ENCODE measurements around the gene ARHGEF4.

- TF ChIP-seq CTCF (IDR thresholded peaks at IDR 0.05) (no peak), EP300 (IDR thresholded peaks at IDR 0.05) (no peak)
These were observed 14.8 kb upstream of the ARHGEF4 start for GRCh38 chr2:130821867-130822266.
